Stimulated activated CD8-positive, alpha-beta memory T cell treated with anti-CD3 and anti-CD28 coated beads, Interleukin-12 subunit alpha, Interleukin-12 subunit beta, amount 100 ng/mL, for 24 hours (primary cell): ENCODE results near the gene GRIN3A.
"Not testable (repeated sequence)": the region's sequence is repeated elsewhere in the genome, so short reads cannot be mapped to it uniquely, and the experiment has no call there.

Source experiments
- DNase-seq: peaks from one replicate; pipeline ENCODE4 v3.0.0-alpha.2; 2020; ENCODE audit errors: extremely low read depth

The GRIN3A gene

GRCh38 chr9:101578378-101578777 is 160.1 kb downstream of the GRIN3A start:
- no peak for DNase-seq

- no peak for DNase-seq
Measured at GRCh38 chr9:101574731-101575333, 163.6 kb downstream of the GRIN3A start.

GRCh38 chr9:101572316-101572715 is 166.1 kb downstream of the GRIN3A start:
- DNase-seq: no peak

GRCh38 chr9:101571114-101571513 is 167.3 kb downstream of the GRIN3A start:
- no peak for DNase-seq

- DNase-seq: no peak
Measured at GRCh38 chr9:101569741-101570501, 168.5 kb downstream of the GRIN3A start.

- no peak for DNase-seq
Measured at GRCh38 chr9:101567725-101568350, 170.6 kb downstream of the GRIN3A start.

GRCh38 chr9:101566904-101567724 is 171.3 kb downstream of the GRIN3A start:
- no peak for DNase-seq

GRCh38 chr9:101564252-101564651 is 174.2 kb downstream of the GRIN3A start:
- DNase-seq: no peak

GRCh38 chr9:101562966-101563365 is 175.5 kb downstream of the GRIN3A start:
- DNase-seq: no peak

- no peak for DNase-seq
Measured at GRCh38 chr9:101561740-101562139, 176.7 kb downstream of the GRIN3A start.

GRCh38 chr9:101549472-101550098 is 188.9 kb downstream of the GRIN3A start:
- DNase-seq: not testable (repeated sequence)

- DNase-seq: no peak
Measured at GRCh38 chr9:101543098-101543735, 195.2 kb downstream of the GRIN3A start.

- no peak for DNase-seq
Measured at GRCh38 chr9:101540069-101540468, 198.4 kb downstream of the GRIN3A start.

- no peak for DNase-seq
Measured at GRCh38 chr9:101536938-101537337, 201.5 kb downstream of the GRIN3A start.

- no peak for DNase-seq
Measured at GRCh38 chr9:101536351-101536750, 202.1 kb downstream of the GRIN3A start.

- DNase-seq: peak; percentile 99
Measured at GRCh38 chr9:101533334-101534204, 204.9 kb downstream of the GRIN3A start, which contains the start of gene RNF20. TSS of gene RNF20 (plus strand) at chr9:101533853. CDS start at chr9:101535424, 1,571 bp downstream.

GRCh38 chr9:101530076-101530711 is 208.3 kb downstream of the GRIN3A start:
- peak; percentile 14 for DNase-seq

GRCh38 chr9:101528015-101528414 is 210.4 kb downstream of the GRIN3A start:
- DNase-seq: no peak

- DNase-seq: no peak
Measured at GRCh38 chr9:101527066-101527465, 211.4 kb downstream of the GRIN3A start.

GRCh38 chr9:101524371-101524770 is 214.1 kb downstream of the GRIN3A start:
- DNase-seq: no peak
